T-cell (primary cell): ENCODE measurements around the gene CADM1. TPM values are rescaled to one million over a fixed set of nuclear protein-coding genes. Genes with fewer than 3 reads are reported as not detected.

Experiments used
- ATAC-seq, 4 experiments: fragments of 200-7000 bp in 3 of 4; fragments of 150-1000 bp in 1 of 4; cut with Tn5 transposase; replicated peaks in 1 of 4; 1 replicate in 3 of 4; 2 replicates in 1 of 4; pipeline ENCODE4 v1.10.0; 2021; ENCODE audit warnings: moderate library complexity in 3 of 4, mild to moderate bottlenecking in 2 of 4, moderate number of reproducible peaks in 1 of 4
- CTCF ChIA-PET, 2 donors: fragments of 300-600 bp; sonication (Branson Sonifier 250); formaldehyde crosslinking; loops; one replicate each; lab custom pipeline; 2022; ENCODE audit warnings: antibody characterized with exemption in 2 of 2; lab: Charles Lee
- POLR2A ChIA-PET, 2 donors: fragments of 300-600 bp; sonication (Branson Sonifier 250); formaldehyde crosslinking; loops; one replicate each; lab custom pipeline; 2022; ENCODE audit warnings: antibody characterized with exemption in 2 of 2; lab: Charles Lee
- DNase-seq, 35 experiments: peaks; one replicate each; pipeline versions ENCODE4 v3.0.0 to v3.0.0-alpha.2; 2013 to 2023
- H3K27ac ChIP-seq: one replicate; pipeline ENCODE4 v1.5.1; 2013; ENCODE audit warnings: low read length
- H3K27me3 ChIP-seq, 2 experiments: replicated peaks in 1 of 2; 1 replicate in 1 of 2; 2 replicates in 1 of 2; pipeline versions ENCODE4 v1.6.1 to v1.7.0; 2013; ENCODE audit warnings: low read length in 1 of 2, mixed read lengths in 1 of 2; ENCODE audit not compliant: control insufficient read depth in 2 of 2, insufficient read depth in 2 of 2; ENCODE audit errors: extremely low read depth in 1 of 2
- H3K36me3 ChIP-seq, 2 donors: 1 replicate in 1 of 2; 2 replicates in 1 of 2; pipeline versions ENCODE4 v1.6.1 to v1.7.0; 2013; ENCODE audit warnings: low read length in 1 of 2; ENCODE audit not compliant: control insufficient read depth in 2 of 2, insufficient read depth in 1 of 2; ENCODE audit errors: extremely low read depth in 1 of 2
- H3K4me1 ChIP-seq, 2 experiments: 1 replicate in 1 of 2; 2 replicates in 1 of 2; pipeline versions ENCODE4 v1.6.1 to v1.7.0; 2013; ENCODE audit warnings: low read length in 2 of 2, mixed read lengths in 1 of 2; ENCODE audit not compliant: insufficient read depth in 2 of 2, control insufficient read depth in 1 of 2; ENCODE audit errors: extremely low read depth in 1 of 2
- H3K4me3 ChIP-seq, 2 donors: 1 replicate in 1 of 2; 2 replicates in 1 of 2; pipeline versions ENCODE4 v1.5.1 to v1.7.0; 2013; ENCODE audit warnings: mild to moderate bottlenecking in 2 of 2, low read length in 1 of 2, moderate library complexity in 1 of 2; ENCODE audit not compliant: control insufficient read depth in 1 of 2; ENCODE audit errors: extremely low read depth in 1 of 2
- H3K9me3 ChIP-seq: 2 replicates; pipeline ENCODE4 v1.7.0; 2013
- H3K27ac Mint-ChIP-seq, 2 donors: one replicate each; pipeline ENCODE4 v1.8.0; 2020 to 2021; ENCODE audit warnings: mild to moderate bottlenecking in 2 of 2, mixed read lengths in 2 of 2
- H3K27me3 Mint-ChIP-seq, 2 donors: one replicate each; pipeline ENCODE4 v1.8.0; 2021 to 2022; ENCODE audit warnings: mixed read lengths in 2 of 2
- H3K36me3 Mint-ChIP-seq: one replicate; pipeline ENCODE4 v1.8.0; 2021; ENCODE audit warnings: mixed read lengths
- H3K4me1 Mint-ChIP-seq, 3 donors: one replicate each; pipeline ENCODE4 v1.8.0; 2020 to 2022; ENCODE audit warnings: mixed read lengths in 3 of 3, mild to moderate bottlenecking in 1 of 3
- H3K4me3 Mint-ChIP-seq, 3 donors: one replicate each; pipeline ENCODE4 v1.8.0; 2020 to 2022; ENCODE audit warnings: mild to moderate bottlenecking in 3 of 3, mixed read lengths in 3 of 3, moderate library complexity in 3 of 3
- H3K9me3 Mint-ChIP-seq, 3 donors: one replicate each; pipeline ENCODE4 v1.8.0; 2020 to 2022; ENCODE audit warnings: mixed read lengths in 3 of 3
- WGBS: methylation state at CpG from one replicate; pipeline ENCODE4 v1.1.5; 2013; ENCODE audit warnings: missing lambda C conversion rate; ENCODE audit not compliant: insufficient coverage; 5-methylcytosine and 5-hydroxymethylcytosine counted together
- total RNA-seq, 35 experiments: library from RNA in 6 of 35; stranded (reverse) in 6 of 35; fragments of 120-200 nt in 1 of 35; gene quantifications; one replicate each; pipeline versions ENCODE4 v1.2.1 to v1.2.4 and lab custom pipeline; 2013 to 2026

Gene CADM1
- total RNA-seq, 5 donors from 2014 or later (not counting 1 experiment from before 2014, with no cell fraction given) = 2.1 to 6.7 (median 3.1) TPM

GRCh38 chr11:115222218-115222862, 281.9 kb downstream of the CADM1 start:
- peaks cover 6 to 26% (median 6%) of the 10 kb centered on the region in 3 donors for H3K4me1 Mint-ChIP-seq
- H3K9me3 Mint-ChIP-seq = no peaks in the 10 kb centered on the region
- WGBS = 21% methylated on average over 3 of the region's 5 CpGs
- Histone ChIP-seq H3K9me3 (no peaks in the 10 kb centered on the region), H3K36me3 (no peaks in the 10 kb centered on the region), H3K27me3 (no peaks in the 10 kb centered on the region), H3K4me3 (no peak overlapping the region), H3K4me1 (peaks cover 0 to 12% of the 10 kb centered on the region in 2 experiments), H3K27ac (peak overlapping the region; percentile 47)
- H3K27ac Mint-ChIP-seq = peak overlapping the region in 1 of 2 donors; percentile 66
- H3K27me3 Mint-ChIP-seq = peaks cover 0 to 3% of the 10 kb centered on the region in 2 donors
- DNase-seq (peak in 14 of 35 experiments; percentile 1 to 67 (median 21)), ATAC-seq (peak; percentile 68 to 85 (median 70))
- H3K4me3 Mint-ChIP-seq = no peak overlapping the region
- CTCF ChIA-PET = interaction anchor here in 1 of 2 donors (0.5 kb wide), 1 partner anchor 15 kb away, joined by 3 read pairs; no protein-coding TSS in a partner anchor
- POLR2A ChIA-PET = no interaction called here
- H3K36me3 Mint-ChIP-seq = peaks cover 3% of the 10 kb centered on the region

- POLR2A ChIA-PET = no interaction called here
- DNase-seq (no peak), ATAC-seq (no peak)
- Mint-ChIP-seq H3K4me1 (peaks cover 6 to 28% (median 6%) of the 10 kb centered on the region in 3 donors), H3K4me3 (no peak overlapping the region), H3K36me3 (peaks cover 1% of the 10 kb centered on the region), H3K27me3 (peaks cover 0 to under 1% of the 10 kb centered on the region in 2 donors), H3K9me3 (no peaks in the 10 kb centered on the region), H3K27ac (peak overlapping the region in 1 of 2 donors; percentile 66)
- CTCF ChIA-PET = no interaction called here
- H3K36me3 ChIP-seq = no peaks in the 10 kb centered on the region
- peaks cover 0 to 12% of the 10 kb centered on the region in 2 experiments for H3K4me1 ChIP-seq
- WGBS = 83% methylated on average over 1 of the region's 2 CpGs
- no peak overlapping the region for H3K4me3 ChIP-seq
- H3K27ac ChIP-seq = peak overlapping the region; percentile 47
- H3K27me3 ChIP-seq = no peaks in the 10 kb centered on the region
- H3K9me3 ChIP-seq = no peaks in the 10 kb centered on the region
Observed at GRCh38 chr11:115221461-115222069, 282.6 kb downstream of the CADM1 start.

- Histone ChIP-seq H3K9me3 (no peaks in the 10 kb centered on the region), H3K4me3 (no peak overlapping the region), H3K27ac (no peak overlapping the region), H3K36me3 (no peaks in the 10 kb centered on the region), H3K4me1 (peaks cover 0 to 12% of the 10 kb centered on the region in 2 experiments), H3K27me3 (no peaks in the 10 kb centered on the region)
- Mint-ChIP-seq H3K9me3 (no peaks in the 10 kb centered on the region), H3K4me1 (peaks cover 6 to 28% (median 6%) of the 10 kb centered on the region in 3 donors), H3K27ac (no peak overlapping the region), H3K36me3 (no peaks in the 10 kb centered on the region), H3K4me3 (no peak overlapping the region), H3K27me3 (peaks cover 0 to 3% of the 10 kb centered on the region in 2 donors)
- ChIA-PET CTCF (no interaction called here), POLR2A (no interaction called here)
- DNase-seq = no peak
- ATAC-seq = no peak
- WGBS = no CpG with 5 or more reads among the region's 4 CpGs
Observed at GRCh38 chr11:115220911-115221310, 283.3 kb downstream of the CADM1 start.

GRCh38 chr11:115220423-115220822, 283.8 kb downstream of the CADM1 start:
- CTCF ChIA-PET = no interaction called here
- peaks cover 0 to 12% of the 10 kb centered on the region in 2 experiments for H3K4me1 ChIP-seq
- peaks cover 0 to 3% of the 10 kb centered on the region in 2 donors for H3K27me3 Mint-ChIP-seq
- DNase-seq = no peak
- peaks cover 6 to 28% (median 6%) of the 10 kb centered on the region in 3 donors for H3K4me1 Mint-ChIP-seq
- no CpG with 5 or more reads among the region's 6 CpGs for WGBS
- ATAC-seq = no peak
- H3K27ac Mint-ChIP-seq = no peak overlapping the region
- H3K27ac ChIP-seq = no peak overlapping the region
- no peaks in the 10 kb centered on the region for H3K36me3 ChIP-seq
- POLR2A ChIA-PET = no interaction called here
- no peaks in the 10 kb centered on the region for H3K9me3 Mint-ChIP-seq
- no peak overlapping the region for H3K4me3 Mint-ChIP-seq
- H3K4me3 ChIP-seq = no peak overlapping the region
- H3K36me3 Mint-ChIP-seq = no peaks in the 10 kb centered on the region
- no peaks in the 10 kb centered on the region for H3K27me3 ChIP-seq
- H3K9me3 ChIP-seq = no peaks in the 10 kb centered on the region

GRCh38 chr11:115219376-115219775, 284.8 kb downstream of the CADM1 start:
- Mint-ChIP-seq H3K4me1 (peaks cover 6 to 28% (median 6%) of the 10 kb centered on the region in 3 donors), H3K36me3 (no peaks in the 10 kb centered on the region), H3K9me3 (no peaks in the 10 kb centered on the region), H3K4me3 (no peak overlapping the region), H3K27me3 (peaks cover 0 to 3% of the 10 kb centered on the region in 2 donors), H3K27ac (no peak overlapping the region)
- 50% methylated on average over 2 of the region's 3 CpGs for WGBS
- H3K4me1 ChIP-seq = peaks cover 0 to 15% of the 10 kb centered on the region in 2 experiments
- H3K27ac ChIP-seq = no peak overlapping the region
- no peaks in the 10 kb centered on the region for H3K27me3 ChIP-seq
- no peaks in the 10 kb centered on the region for H3K9me3 ChIP-seq
- H3K4me3 ChIP-seq = no peak overlapping the region
- H3K36me3 ChIP-seq = no peaks in the 10 kb centered on the region
- ChIA-PET POLR2A (no interaction called here), CTCF (interaction anchor here in 1 of 2 donors (0.6 kb wide), 1 partner anchor 23 kb away, joined by 6 read pairs; no protein-coding TSS in a partner anchor)
- ATAC-seq = no peak
- DNase-seq = no peak

GRCh38 chr11:115217726-115218311, 286.4 kb downstream of the CADM1 start:
- no peaks in the 10 kb centered on the region for H3K36me3 ChIP-seq
- H3K27me3 Mint-ChIP-seq = peaks cover 0 to 3% of the 10 kb centered on the region in 2 donors
- peak overlapping the region in 1 of 2 donors; percentile 19 for H3K27ac Mint-ChIP-seq
- H3K27ac ChIP-seq = no peak overlapping the region
- H3K4me3 Mint-ChIP-seq = no peak overlapping the region
- H3K4me1 Mint-ChIP-seq = peaks cover 6 to 23% (median 6%) of the 10 kb centered on the region in 3 donors
- 48% methylated on average over 6 of the region's 8 CpGs for WGBS
- DNase-seq = peak in 1 of 35 experiments; percentile 43
- H3K4me3 ChIP-seq = no peak overlapping the region
- no peaks in the 10 kb centered on the region for H3K36me3 Mint-ChIP-seq
- H3K9me3 ChIP-seq = no peaks in the 10 kb centered on the region
- H3K4me1 ChIP-seq = peaks cover 0 to 18% of the 10 kb centered on the region in 2 experiments
- H3K27me3 ChIP-seq = no peaks in the 10 kb centered on the region
- no peaks in the 10 kb centered on the region for H3K9me3 Mint-ChIP-seq
- CTCF ChIA-PET = interaction anchor here in 1 of 2 donors (0.6 kb wide), 1 partner anchor 326 kb away, joined by 3 read pairs; no protein-coding TSS in a partner anchor
- POLR2A ChIA-PET = interaction anchor here in 1 of 2 donors (0.5 kb wide), 1 partner anchor 41 kb away, joined by 5 read pairs; no protein-coding TSS in a partner anchor
- peak; percentile 35 to 48 (median 38) for ATAC-seq
